Measurements from ENCODE around the gene SLC38A8. TPM values are rescaled to one million over a fixed set of nuclear protein-coding genes. Genes with fewer than 3 reads are reported as not detected.

SLC38A8 gene
- total RNA-seq (under 1 TPM in 2 of 7 donors, not detected in 5; 0.62 to 0.66 TPM), polyA plus RNA-seq (under 1 TPM in 1 of 2 donors, not detected in 1; 0.98 TPM)
- long read RNA-seq, donor 1: 0 reads
- long read RNA-seq, donor 2, partial matches to known transcripts: 0 of 2 reads
- long read RNA-seq, donor 2, other reads (novel, unspliced or antisense): 0 of 2 reads
- long read RNA-seq, donor 3: 0 reads

- H3K4me3 ChIP-seq: no peak within 1 kb of the TSS
- no peaks in the 10 kb centered on the region for H3K4me1 ChIP-seq (ENCODE audit: insufficient read depth)
- no peaks in the 10 kb centered on the region for H3K27me3 ChIP-seq
- intact Hi-C loops (cut with DNase I): no loop called here
- TF ChIP-seq CTCF (IDR thresholded peaks at IDR 0.05): no peak
- TF ChIP-seq POLR2A (IDR thresholded peaks at IDR 0.05): no peak
- TF ChIP-seq EP300 (IDR thresholded peaks at IDR 0.05): no peak
- H3K27ac ChIP-seq: no peak within 1 kb of the TSS
- no peak for DNase-seq
- no peaks in the 10 kb centered on the region for H3K36me3 ChIP-seq
- 66 to 68% (median 67%) methylated on average over 9 of the region's 9 CpGs for WGBS, 3 donors
- H3K9me3 ChIP-seq: no peaks in the 10 kb centered on the region
Measured at GRCh38 chr16:84042308-84042878, at the start of gene SLC38A8. Gene SLC38A8, minus strand, starts transcription at chr16:84042795. Its CDS starts 638 bp downstream, at chr16:84042157.

- no peaks in the 10 kb centered on the region for H3K4me1 ChIP-seq (ENCODE audit: insufficient read depth)
- WGBS, 3 donors: 86 to 91% (median 87%) methylated on average over 10 of the region's 10 CpGs
- no peak overlapping the region for H3K4me3 ChIP-seq
- intact Hi-C loops (cut with DNase I): no loop called here
- no peaks in the 10 kb centered on the region for H3K27me3 ChIP-seq
- H3K36me3 ChIP-seq: peaks cover 3% of the 10 kb centered on the region
- no peak for DNase-seq
- TF ChIP-seq EP300 (IDR thresholded peaks at IDR 0.05) (no peak), CTCF (IDR thresholded peaks at IDR 0.05) (no peak), POLR2A (IDR thresholded peaks at IDR 0.05) (no peak)
- no peaks in the 10 kb centered on the region for H3K9me3 ChIP-seq
- H3K27ac ChIP-seq: no peak overlapping the region
Measured at GRCh38 chr16:84091460-84091859, 48.9 kb upstream of the SLC38A8 start.

GRCh38 chr16:84090211-84090610, 47.6 kb upstream of the SLC38A8 start:
- H3K27me3 ChIP-seq: no peaks in the 10 kb centered on the region
- H3K27ac ChIP-seq: no peak overlapping the region
- 86 to 96% (median 87%) methylated on average over 9 of the region's 9 CpGs for WGBS, 3 donors
- no peak for DNase-seq
- TF ChIP-seq CTCF (IDR thresholded peaks at IDR 0.05): no peak
- no peak for TF ChIP-seq EP300 (IDR thresholded peaks at IDR 0.05)
- TF ChIP-seq POLR2A (IDR thresholded peaks at IDR 0.05): no peak
- H3K9me3 ChIP-seq: no peaks in the 10 kb centered on the region
- no peak overlapping the region for H3K4me3 ChIP-seq
- no peaks in the 10 kb centered on the region for H3K4me1 ChIP-seq (ENCODE audit: insufficient read depth)
- H3K36me3 ChIP-seq: peaks cover 3% of the 10 kb centered on the region
- intact Hi-C loops (cut with DNase I): no loop called here

- intact Hi-C loops (cut with DNase I): loop anchor here in 3 of 4 donors (10.0 kb wide), 2 partner anchors 86 to 96 kb away; partner anchors contain the start of gene TAF1C (in 2 of the 3)
- Histone ChIP-seq H3K27me3 (no peaks in the 10 kb centered on the region), H3K9me3 (no peaks in the 10 kb centered on the region), H3K27ac (no peak overlapping the region), H3K4me1 (ENCODE audit: insufficient read depth) (no peaks in the 10 kb centered on the region), H3K4me3 (no peak overlapping the region), H3K36me3 (peaks cover 3% of the 10 kb centered on the region)
- WGBS, 3 donors: 73 to 78% (median 78%) methylated on average over 15 of the region's 15 CpGs
- no peak for DNase-seq
- TF ChIP-seq POLR2A (IDR thresholded peaks at IDR 0.05): no peak
- TF ChIP-seq CTCF (IDR thresholded peaks at IDR 0.05): no peak
- no peak for TF ChIP-seq EP300 (IDR thresholded peaks at IDR 0.05)
Measured at GRCh38 chr16:84088695-84089395, 46.2 kb upstream of the SLC38A8 start.
